H1 (cell line): ENCODE data around the gene TOR4A. TPM values are rescaled to one million over a fixed set of nuclear protein-coding genes. Genes with fewer than 3 reads are reported as not detected.

Experiments used
- CBX5 ChIP-seq: fragments of 300-800, 300-1000 bp; sonication (generic); IDR thresholded peaks from 2 replicates; pipeline ENCODE4 v1.7.1; 2016; ENCODE audit warnings: antibody characterized with exemption, low read length, low read depth
- CHD7 ChIP-seq: fragments of 300-600 bp; sonication (generic); IDR thresholded peaks from 2 replicates; pipeline ENCODE4 v1.7.1; 2012; ENCODE audit warnings: low read length, moderate library complexity, mild to moderate bottlenecking, inconsistent platforms; ENCODE audit not compliant: insufficient replicate concordance
- KDM5A ChIP-seq: fragments of 200-600 bp; IDR thresholded peaks from 2 replicates; pipeline ENCODE4 v1.7.1; 2012; ENCODE audit warnings: mild to moderate bottlenecking, low read length, inconsistent platforms, mixed read lengths
- polyA plus RNA-seq, 7 experiments: library from polyadenylated mRNA; depleted of rRNA in 3 of 7; stranded (reverse) in 5 of 7; unstranded in 2 of 7; fragments of >200 nt in 5 of 7; fragments of 200-250 nt in 2 of 7; gene quantifications; 1 replicate in 5 of 7; 2 replicates in 1 of 7; 4 replicates in 1 of 7; pipeline versions ENCODE4 v1.2.1 to v1.2.3, GENCODE V29; 2011 to 2013; ENCODE audit warnings: missing spikeins in 2 of 7, mixed read lengths in 2 of 7
- total RNA-seq: library from RNA; stranded (reverse); fragmentation: NEBNext Ultra II Directional; extraction: Animal tissue kit (Norgen Biotek cat#: 25700); gene quantifications from 2 replicates; pipeline ENCODE4 v1.2.1, GENCODE V29; 2021

Gene TOR4A
- total and polyA plus RNA-seq, 2 of the 8 experiments (the other 6 are each of a cell fraction or from before 2014, with no cell fraction given), result 8.4 to 9.3 TPM

DNA sequence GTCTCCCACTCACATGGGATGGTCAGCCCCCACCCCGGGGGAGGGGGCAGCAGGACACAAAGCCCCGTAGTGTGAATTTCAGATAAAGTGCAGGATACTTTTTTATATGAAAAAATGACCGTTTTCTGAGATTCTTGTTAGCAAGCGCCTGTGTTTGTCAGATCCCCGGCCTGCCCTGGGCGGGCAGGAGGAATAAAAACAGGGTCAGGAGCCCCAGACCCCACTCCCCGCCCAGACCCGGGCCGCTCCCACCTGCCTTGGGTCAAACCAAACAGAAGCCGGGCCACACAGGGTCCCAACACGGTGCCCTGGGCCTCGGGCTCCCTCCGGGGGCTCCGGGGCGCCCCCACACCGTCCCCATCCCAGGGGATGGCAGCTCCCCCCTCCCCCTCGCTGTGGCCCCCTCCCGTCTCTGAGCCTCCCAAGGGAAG lies 38.1 kb downstream of the TOR4A start (continued):
- TF ChIP-seq CHD7 (no peak), CBX5 (no peak), KDM5A (no peak)
- TF ChIP-seq, all 59 proteins: peak for 0
